Nephron (organoid): ENCODE results near the gene MDC1.
"Not testable (repeated sequence)": the region's sequence is repeated elsewhere in the genome, so short reads cannot be mapped to it uniquely, and the experiment has no call there.

ENCODE experiments used
- H3K27ac Mint-ChIP-seq, 3 experiments: 2 replicates each; pipeline ENCODE4 v1.8.0; 2020; ENCODE audit warnings: mixed read lengths in 3 of 3, mild to moderate bottlenecking in 2 of 3, moderate library complexity in 1 of 3
- H3K27me3 Mint-ChIP-seq: 2 replicates; pipeline ENCODE4 v1.8.0; 2021; ENCODE audit warnings: low read depth, mild to moderate bottlenecking, moderate library complexity, mixed read lengths
- H3K36me3 Mint-ChIP-seq: 2 replicates; pipeline ENCODE4 v1.8.0; 2020; ENCODE audit warnings: low read depth, mixed read lengths
- H3K4me1 Mint-ChIP-seq: 2 replicates; pipeline ENCODE4 v1.8.0; 2020; ENCODE audit warnings: mixed read lengths
- H3K4me3 Mint-ChIP-seq, 3 experiments: 2 replicates each; pipeline ENCODE4 v1.8.0; 2020; ENCODE audit warnings: mild to moderate bottlenecking in 3 of 3, mixed read lengths in 3 of 3, moderate library complexity in 2 of 3
- H3K9me3 Mint-ChIP-seq: 2 replicates; pipeline ENCODE4 v1.8.0; 2020; ENCODE audit warnings: mixed read lengths
- CTCF ChIP-seq, 3 experiments: fragments of 200-600 bp; sonication (generic); IDR thresholded peaks; one replicate each; pipeline ENCODE4 v1.5.0; 2021; ENCODE audit warnings: antibody characterized with exemption in 3 of 3; ENCODE audit not compliant: unreplicated experiment in 3 of 3

The MDC1 gene

GRCh38 chr6:30676660-30677285 is 40.3 kb downstream of the MDC1 start:
- H3K27me3 Mint-ChIP-seq, result no peaks in the 10 kb centered on the region
- peaks cover 33% of the 10 kb centered on the region for H3K36me3 Mint-ChIP-seq
- H3K9me3 Mint-ChIP-seq, result no peaks in the 10 kb centered on the region
- H3K4me3 Mint-ChIP-seq, result no peak overlapping the region
- no peak for TF ChIP-seq CTCF (IDR thresholded peaks at IDR 0.05; ENCODE audit: unreplicated experiment in 3 of 3)
- H3K4me1 Mint-ChIP-seq, result peaks cover 30% of the 10 kb centered on the region
- no peak overlapping the region for H3K27ac Mint-ChIP-seq

- peak; percentile 76 to 91 (median 80) for TF ChIP-seq CTCF (IDR thresholded peaks at IDR 0.05; ENCODE audit: unreplicated experiment in 3 of 3)
- Mint-ChIP-seq H3K27me3 (no peaks in the 10 kb centered on the region), H3K4me1 (peaks cover 10% of the 10 kb centered on the region), H3K9me3 (no peaks in the 10 kb centered on the region), H3K4me3 (peak within 1 kb of the TSS; percentile 80 to 86 (median 83)), H3K27ac (peak within 1 kb of the TSS; percentile 0 to 20 (median 14)), H3K36me3 (peaks cover 37% of the 10 kb centered on the region)
Measured at GRCh38 chr6:30672445-30673253, 44.4 kb downstream of the MDC1 start, which contains the start of gene DHX16. Gene DHX16, minus strand, starts transcription at chr6:30673006. Its CDS starts 165 bp downstream, at chr6:30672841.

GRCh38 chr6:30670760-30671527 is 46.1 kb downstream of the MDC1 start:
- peaks cover 36% of the 10 kb centered on the region for H3K36me3 Mint-ChIP-seq
- no peaks in the 10 kb centered on the region for H3K27me3 Mint-ChIP-seq
- H3K27ac Mint-ChIP-seq, result no peak overlapping the region
- H3K4me3 Mint-ChIP-seq, result peak overlapping the region; percentile 79 to 82 (median 80)
- peaks cover 10% of the 10 kb centered on the region for H3K4me1 Mint-ChIP-seq
- H3K9me3 Mint-ChIP-seq, result no peaks in the 10 kb centered on the region
- TF ChIP-seq CTCF (IDR thresholded peaks at IDR 0.05; ENCODE audit: unreplicated experiment in 3 of 3), result peak in 2 of 3 experiments; percentile 15 to 23

DNA sequence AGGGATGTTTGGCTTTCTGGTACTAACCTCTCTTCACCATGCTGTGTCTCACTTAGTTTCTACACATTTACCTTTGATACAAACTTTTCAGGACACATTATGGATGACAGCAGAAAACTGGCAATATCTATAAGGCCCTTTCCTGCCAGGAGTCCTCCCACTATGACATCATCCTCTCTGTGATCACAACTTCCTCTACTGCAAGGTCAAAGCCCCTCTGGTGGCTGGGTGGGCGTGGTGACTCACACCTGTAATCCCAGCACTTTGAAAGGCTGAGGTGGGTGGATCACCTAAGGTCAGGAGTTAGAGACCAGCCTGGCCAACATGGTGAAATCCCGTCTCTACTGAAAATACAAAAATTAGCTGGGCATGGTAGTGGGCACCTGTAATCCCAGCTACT is 50.8 kb downstream of the MDC1 start:
- not testable (repeated sequence) for H3K27me3 Mint-ChIP-seq, H3K4me1 Mint-ChIP-seq, H3K9me3 Mint-ChIP-seq, H3K27ac Mint-ChIP-seq, H3K4me3 Mint-ChIP-seq
- peaks cover 66% of the 10 kb centered on the region for H3K36me3 Mint-ChIP-seq

- Mint-ChIP-seq H3K27me3 (no peaks in the 10 kb centered on the region), H3K9me3 (no peaks in the 10 kb centered on the region), H3K4me3 (no peak overlapping the region), H3K4me1 (no peaks in the 10 kb centered on the region), H3K36me3 (peaks cover 59% of the 10 kb centered on the region), H3K27ac (no peak overlapping the region)
- TF ChIP-seq CTCF (IDR thresholded peaks at IDR 0.05; ENCODE audit: unreplicated experiment in 3 of 3), result no peak
Measured at GRCh38 chr6:30664994-30665767, 51.9 kb downstream of the MDC1 start.

DNA sequence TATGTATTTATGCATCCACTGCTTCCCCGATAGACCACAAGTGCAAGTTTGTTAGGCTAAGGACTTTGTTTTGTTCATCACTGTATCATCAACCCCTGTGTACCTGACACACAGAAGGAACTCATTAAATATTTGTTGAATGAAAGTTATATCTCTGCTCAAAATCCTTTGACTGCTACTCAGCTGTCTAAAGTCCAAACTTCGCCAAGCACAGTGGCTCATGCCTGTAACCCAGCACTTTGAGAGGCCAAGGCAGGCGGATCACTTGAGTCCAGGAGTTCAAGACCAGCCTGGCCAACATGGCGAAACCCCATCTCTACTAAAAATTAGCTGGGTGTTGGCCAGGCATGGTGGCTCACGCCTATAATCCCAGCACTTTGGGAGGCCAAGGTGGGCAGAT is 59.2 kb downstream of the MDC1 start:
- not testable (repeated sequence) for H3K4me1 Mint-ChIP-seq, H3K9me3 Mint-ChIP-seq, H3K27me3 Mint-ChIP-seq, H3K4me3 Mint-ChIP-seq
- Mint-ChIP-seq H3K27ac (peak overlapping the region in 1 of 3 experiments; percentile 50), H3K36me3 (peaks cover 64% of the 10 kb centered on the region)
